ENCODE measurements around the gene CELF3.

DNA sequence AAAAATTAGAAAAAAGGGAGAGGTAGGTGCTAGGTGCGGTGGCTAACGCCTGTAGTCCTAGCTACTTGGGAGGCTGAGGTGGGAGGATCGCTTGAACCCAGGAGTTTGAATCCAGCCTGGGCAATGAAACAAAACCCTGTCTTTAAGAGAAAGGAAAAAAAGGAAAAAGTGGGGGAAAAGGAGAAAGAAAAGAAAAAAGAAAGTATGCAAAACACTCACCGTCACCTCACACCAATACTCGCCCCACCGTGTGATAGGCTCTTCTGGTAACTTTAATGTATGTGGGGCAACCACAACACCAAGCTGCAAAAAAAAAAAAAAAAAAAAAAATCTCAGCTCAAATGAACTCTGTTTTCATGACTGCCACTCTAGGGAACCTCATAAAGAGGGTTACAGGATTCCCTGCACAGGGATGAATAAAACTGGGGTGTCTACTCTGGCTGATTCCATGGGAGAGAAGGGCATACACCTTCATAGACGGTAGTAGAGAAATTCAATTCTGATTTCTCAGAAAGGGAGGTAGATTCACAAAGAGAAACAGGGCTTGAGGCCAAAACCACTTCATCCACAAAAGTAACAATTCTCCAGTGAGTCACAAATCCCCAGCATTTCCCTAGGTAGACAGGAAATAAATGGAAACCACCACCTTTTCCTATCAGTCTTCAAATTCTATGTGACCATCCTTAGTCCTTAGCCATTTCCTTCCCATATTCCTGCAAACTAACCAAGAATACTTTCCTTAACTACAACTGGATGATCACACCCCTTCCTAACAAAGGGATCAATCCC lies 44.2 kb upstream of the CELF3 start:
- no peak for TF ChIP-seq CTCF (tag by site-specific recombination; IDR thresholded peaks at IDR 0.05)
- no peak for TF ChIP-seq ZIC2 (tag by site-specific recombination; IDR thresholded peaks at IDR 0.05)
- no peak for TF ChIP-seq ZNF274 (IDR thresholded peaks at IDR 0.05; ENCODE audit: low read length)
- TF ChIP-seq ZNF274 (tag by site-specific recombination; IDR thresholded peaks at IDR 0.05; ENCODE audit: borderline replicate concordance), result no peak
